HS-27A (cell line): ENCODE results near the gene SCUBE1.
A peak's percentile ranks its signal among the peaks of the same experiment; 100 is the strongest.

ENCODE experiments used
- DNase-seq: peaks from one replicate; pipeline ENCODE4 v3.0.0-alpha.2; 2012; ENCODE audit warnings: low read depth, missing footprints

SCUBE1 gene

DNA sequence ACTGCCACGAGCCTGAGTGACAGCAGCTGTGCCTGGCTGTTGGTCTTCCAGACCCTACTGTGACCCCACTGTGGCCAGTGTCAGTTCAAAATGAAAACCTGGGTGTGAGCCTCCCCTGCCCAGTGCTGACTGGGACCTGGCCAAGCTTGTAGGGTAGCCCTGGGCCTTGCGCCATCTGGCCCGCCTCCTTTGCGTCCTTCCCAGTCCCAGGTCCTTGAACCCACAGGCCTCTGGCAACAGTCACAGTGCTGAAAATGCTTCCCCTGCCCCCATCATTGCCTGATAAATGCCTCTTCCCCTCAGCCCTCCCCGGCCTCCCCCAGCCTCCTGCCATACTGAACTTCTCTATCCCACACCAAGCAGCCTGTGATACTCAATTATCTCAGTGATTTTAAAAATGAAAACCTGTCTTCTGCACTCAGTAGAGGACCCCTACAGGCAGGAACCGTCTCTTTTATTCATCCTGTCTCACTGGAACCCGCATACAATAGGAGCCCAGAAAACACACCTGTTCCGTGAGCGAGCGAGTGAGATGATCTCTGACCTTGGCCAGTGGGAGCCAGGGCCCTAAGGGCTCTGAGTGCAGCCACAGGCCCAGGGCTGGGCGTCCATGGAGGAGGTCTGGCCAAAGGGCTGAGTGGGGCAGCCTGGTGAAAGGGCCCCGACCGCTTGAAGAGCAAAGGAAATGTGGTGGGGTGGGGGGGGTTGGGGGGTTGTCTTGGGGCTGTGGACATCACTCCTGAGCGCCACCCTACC lies 106.6 kb downstream of the SCUBE1 start:
- DNase-seq = no peak

DNA sequence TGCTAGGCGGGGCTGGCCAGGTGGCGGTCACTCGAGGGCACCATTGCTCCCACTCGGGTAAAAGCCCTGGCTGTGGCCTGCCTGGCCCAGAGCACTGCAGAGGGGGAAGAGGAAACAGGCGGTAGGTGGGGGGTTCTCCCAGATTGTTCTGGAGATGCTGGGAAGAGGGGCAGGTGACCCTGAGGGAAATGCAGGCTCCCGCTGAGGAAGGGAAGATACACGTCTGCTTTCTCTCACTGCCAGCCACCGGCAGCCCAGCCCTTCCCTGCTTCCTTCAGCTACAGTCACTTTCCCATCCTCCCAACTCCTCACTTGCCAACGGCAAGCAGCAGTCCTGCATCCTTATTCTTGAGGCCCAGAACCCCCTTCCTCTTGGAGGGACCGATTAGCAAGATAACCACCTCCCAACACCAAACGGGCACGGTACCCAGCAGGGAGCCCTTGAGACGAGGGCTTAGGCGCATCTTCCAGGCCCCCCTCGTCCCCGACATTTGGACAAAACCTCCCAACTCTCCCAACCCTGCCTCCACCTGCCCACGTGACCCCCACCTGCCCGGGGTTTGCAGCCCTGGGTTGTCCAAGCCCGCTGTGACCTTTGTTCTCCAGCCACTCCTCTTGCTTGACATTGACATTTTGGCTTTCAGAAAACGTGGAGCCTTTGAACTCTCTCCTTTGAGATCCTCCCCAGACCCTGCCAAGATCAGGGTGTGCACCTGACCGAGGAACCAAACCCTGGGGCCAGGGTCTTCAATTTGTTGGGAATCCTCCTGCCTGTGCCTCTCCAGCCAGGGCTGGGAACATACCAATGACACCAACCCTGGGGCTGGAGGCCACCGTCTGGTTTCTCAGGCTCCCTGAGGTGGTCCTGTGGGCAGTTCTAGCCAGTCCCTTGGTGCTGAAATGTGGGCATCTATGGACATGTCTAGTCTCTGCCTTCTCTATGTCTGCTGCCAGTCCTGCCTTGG lies 107.4 kb downstream of the SCUBE1 start:
- DNase-seq = no peak

DNA sequence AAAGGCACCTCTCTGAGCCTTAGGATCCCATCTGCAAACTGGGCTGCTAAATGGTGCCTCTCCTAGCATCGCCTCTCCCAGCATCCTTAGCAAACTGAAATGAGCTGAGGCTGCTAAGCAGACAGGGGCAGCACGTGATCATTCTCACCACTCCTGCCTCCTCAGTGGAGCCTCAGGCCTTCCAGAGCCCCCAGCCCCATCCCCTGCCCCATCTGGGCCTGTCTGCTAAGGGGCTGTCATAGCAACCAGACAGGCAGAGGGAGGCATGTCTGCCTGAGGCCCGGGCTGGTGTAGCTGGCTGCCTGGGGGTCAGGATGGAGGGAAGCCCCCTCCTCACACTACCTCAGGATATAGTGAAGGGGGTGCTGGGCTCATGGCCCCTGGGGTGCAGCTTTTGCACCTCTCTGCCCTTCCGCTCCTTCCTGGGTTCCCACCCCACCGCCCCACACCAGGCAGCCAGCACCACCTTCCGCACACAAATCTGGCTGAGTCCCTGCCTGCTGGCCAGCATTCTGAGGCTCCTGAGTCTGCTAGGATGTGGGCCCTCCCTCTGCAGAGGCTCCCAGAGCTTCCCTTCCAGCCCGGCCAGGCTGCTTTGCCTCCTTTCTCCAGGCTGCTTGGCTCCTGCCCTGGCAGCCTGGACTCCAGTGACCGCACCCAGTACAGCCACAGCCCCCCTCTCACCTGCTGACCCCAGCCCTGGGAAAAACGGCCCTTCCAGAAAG lies 108.7 kb downstream of the SCUBE1 start:
- DNase-seq = no peak

DNA sequence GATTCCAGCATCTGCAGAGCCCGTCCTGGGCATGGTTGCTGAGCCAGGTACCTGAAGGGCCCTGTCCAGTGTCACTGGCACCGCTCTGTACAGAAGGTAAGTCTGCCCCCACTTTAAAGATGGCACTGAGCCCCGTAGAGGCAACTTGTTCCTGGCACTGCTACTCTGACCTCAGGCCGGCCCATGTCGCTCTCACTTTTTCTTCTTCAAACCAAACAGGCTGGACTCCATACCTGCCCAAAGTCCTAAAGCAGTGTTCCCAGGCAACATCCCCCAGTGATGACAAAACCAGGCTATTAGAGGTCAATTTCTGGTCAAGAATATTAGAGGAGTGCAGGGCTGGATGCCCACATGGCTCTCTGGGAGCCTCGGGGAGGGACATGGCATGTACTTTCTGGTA lies 109.6 kb downstream of the SCUBE1 start:
- no peak for DNase-seq

DNA sequence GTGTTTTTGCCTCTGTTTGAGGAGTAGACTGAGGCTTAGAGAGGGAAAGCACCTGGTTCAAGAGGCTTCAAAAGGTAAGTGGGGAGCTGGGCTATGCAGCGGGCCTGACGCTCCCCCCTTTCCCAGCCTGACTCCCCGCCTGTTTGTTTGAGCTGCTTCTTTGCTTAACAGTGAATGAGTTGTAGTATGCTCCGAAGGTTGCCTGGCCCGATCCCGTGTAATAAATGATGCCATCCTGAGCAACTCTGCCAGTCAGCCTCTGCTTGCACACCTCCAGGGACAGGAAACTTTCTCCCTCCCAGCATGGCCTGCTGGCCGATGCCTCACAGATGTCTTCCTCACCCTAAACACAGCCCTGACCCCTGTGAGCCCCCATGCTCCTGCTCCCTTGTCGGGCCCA lies 110.7 kb downstream of the SCUBE1 start:
- no peak for DNase-seq

DNA sequence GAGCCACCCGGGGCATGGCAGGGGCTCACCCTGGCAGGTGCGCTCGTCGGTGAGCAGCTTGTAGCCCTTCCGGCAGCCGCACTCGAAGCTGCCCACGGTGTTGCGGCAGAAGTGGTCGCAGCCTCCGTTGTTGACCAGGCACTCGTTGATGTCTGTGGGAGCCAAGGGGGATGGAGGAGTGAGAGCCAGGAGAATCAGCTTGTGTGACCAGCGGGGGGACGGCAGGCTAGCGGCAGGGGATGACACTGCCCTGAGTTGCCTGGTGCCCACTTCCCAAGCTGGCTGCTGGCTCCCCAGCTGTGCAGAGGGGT lies 111.5 kb downstream of the SCUBE1 start:
- DNase-seq = no peak

DNA sequence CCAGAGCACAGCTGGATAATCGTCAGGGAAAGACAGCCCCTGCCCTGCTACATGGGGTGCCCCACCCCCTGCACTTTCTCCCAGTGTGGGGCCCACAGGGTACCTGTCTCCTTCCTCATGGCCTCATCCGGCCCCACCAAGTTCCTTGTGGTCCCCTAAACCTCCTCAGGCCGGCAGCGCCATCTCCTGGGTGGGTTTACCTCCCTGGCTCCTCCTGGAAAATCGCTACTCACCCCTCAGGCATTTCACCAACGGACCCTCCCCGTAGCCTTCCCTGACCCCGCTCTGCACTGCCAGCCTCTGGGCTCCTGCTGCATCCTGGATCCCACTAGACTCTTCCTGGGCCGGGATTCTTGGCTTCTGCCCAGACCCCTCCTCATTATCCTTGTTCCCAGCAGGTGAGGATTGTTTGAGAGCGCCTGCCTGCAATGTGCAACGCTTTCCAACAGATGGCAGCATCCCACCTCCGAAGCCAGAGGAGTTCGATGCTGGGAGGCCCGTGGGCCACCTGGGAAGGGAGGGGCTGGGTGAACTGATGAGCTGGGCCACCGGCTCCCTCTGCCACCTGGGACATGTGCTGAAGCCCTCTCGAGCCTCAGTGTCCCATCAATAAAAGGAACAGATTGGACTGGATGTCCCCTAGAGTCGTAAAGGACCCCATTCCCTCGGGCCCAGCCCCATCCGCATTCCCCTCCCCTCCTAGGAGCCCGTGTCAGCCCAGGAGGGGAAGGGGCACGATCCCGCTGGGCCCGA lies 112.0 kb downstream of the SCUBE1 start:
- peak; percentile 7 for DNase-seq

DNA sequence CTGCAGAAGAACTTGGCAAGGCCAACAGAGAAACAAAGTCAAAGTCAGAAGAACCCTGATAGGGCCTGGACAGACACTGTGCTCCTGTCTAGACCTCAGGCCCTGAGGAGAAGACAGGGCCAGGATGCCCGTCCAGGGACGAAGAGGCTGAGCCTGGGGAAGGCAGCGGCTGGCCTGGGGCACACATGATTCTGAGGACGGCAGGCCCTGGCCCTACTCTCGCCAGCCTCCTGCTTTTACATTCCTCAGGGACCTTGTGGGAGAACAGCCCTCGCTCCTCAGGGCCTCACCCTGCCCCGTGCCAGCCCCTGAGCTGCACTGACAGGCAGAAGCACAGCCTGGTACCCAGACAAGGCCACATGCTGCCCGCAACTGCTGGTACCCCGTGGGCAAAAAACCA lies 112.6 kb downstream of the SCUBE1 start:
- DNase-seq = no peak

DNA sequence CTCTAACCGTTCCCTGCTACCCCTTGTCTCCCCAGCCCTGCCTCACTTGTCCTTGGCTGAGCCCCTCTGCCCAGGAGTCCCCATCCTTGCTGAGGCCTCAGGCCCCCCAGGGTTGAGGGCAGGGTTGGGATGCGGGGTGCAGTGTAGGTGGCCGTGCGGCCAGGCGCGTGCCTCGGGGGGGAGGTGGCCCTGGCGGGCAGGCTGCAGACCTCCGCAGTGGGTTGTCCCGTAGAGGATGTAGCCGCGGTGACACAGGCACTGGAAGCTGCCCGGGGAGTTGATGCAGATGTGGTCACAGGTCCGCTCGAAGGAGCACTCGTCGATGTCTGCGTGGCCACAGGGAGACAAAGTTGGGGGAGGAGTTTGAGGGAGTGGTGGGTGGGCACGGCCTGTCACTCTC lies 114.3 kb downstream of the SCUBE1 start:
- no peak for DNase-seq

DNA sequence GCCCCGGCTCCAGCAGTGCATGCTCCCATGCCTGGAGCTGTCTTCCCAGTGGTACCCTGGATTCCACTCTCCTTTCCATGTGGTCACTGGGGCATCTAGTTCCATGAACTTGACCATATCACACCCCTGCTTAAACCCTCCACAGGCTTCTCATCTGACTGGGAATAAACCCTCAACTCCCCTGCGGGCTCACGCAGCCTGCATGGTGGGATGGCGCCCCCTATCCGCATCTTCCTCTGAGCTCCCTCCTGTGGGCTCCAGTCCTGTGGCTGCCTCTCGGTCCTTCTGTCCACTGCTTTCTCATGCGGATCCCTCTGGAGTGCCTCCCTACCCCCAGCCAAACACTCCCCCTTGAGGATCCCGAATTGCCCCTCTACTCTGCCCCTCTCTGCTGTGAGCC lies 114.8 kb downstream of the SCUBE1 start:
- DNase-seq = no peak

DNA sequence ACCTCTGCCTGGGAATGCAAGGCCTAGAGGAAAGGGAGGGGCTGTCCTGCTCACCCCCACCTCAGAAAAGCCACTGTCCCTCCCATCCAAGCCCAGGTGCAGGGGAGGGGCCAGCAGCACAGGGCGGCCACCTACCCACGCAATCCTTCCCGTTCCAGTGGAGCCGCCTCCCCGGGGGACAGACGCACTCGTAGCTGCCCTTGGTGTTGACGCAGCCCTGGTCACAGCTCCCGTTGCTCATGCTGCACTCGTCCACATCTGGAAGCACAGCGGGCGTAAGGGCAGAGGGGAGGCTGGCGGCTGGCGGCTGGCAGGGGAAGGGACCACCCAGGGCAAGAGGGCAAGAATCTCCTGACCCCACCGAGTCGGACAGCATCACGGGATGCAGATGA lies 115.9 kb downstream of the SCUBE1 start:
- DNase-seq = no peak

DNA sequence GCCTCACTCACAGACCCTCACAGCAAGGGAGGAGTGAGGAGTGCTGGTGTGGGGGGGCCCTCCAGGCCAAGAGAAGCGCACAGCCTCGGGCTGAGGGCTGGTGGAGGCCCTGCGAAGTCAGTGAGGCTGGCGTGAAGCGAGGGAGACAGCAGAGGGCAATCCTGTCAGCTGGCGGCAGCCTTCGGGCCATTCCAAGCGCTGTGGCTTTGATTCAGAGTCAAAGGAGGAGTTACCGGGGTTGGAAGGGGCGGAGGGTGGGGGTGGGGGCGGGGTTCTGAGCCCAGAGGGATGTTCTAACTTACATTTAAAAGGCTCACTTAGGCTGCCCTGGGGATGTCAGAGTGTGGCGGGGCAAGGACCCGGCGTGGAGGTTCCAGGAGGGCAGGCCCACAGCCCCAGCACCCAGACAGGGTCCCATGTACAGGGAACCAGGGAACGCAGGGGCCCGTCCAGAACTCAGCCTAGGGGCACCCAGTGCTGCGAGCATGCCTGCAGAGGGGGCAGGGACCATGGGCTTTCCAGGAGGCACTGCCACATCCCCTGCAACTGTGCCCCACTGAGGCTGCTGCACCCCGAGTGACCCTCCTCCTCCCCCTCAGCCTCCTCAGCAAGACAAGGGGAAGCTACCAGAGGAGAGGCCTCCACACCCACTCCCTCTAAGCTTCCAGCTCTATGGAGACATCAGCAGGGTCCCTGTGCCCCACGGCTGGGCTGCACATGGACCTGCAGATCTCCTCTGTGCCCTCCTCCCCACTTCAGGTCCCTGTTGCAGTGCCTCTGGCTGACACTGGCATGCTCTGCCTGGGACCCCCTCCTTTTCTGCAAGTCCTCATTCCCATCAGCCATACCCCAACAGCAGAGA lies 116.6 kb downstream of the SCUBE1 start:
- DNase-seq = no peak

DNA sequence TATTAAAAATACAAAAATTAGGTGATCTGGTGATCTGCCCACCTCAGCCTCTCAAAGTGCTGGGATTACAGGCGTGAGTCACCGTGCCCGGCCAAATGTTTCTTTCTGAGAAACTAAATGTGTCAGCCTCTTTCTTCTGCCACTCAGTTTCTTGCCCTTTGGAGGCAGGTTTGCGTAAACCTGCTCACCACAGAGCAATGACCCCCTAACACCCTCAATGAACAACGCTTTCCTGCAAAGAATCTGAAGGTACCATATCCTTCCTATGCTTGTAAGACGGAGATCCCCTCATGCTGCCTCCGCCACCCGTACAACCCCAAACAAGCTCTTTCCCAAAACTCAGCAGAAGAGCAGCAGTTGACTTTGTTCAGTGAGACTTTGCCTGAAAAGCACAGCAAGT lies 117.6 kb downstream of the SCUBE1 start:
- no peak for DNase-seq

DNA sequence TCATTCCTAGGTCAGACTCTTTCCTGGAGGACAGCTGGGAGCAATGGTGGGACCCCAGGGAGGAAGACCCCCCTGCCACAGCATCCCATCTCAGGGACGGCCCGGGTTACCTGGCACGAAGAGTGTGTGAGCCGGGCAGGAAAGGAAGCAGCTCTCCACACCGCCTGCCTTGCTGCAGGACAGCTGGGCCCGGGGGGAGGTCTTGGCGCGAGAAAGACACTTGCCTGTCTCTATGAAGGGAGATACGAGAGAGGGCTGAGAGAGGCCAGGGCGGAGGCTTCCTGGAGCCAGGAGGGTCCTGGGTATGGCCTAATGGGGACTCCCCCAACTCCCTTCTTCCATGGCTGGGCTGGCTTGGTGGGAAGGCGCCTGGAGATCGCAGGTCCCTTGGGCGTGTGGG lies 120.2 kb downstream of the SCUBE1 start:
- DNase-seq = no peak

DNA sequence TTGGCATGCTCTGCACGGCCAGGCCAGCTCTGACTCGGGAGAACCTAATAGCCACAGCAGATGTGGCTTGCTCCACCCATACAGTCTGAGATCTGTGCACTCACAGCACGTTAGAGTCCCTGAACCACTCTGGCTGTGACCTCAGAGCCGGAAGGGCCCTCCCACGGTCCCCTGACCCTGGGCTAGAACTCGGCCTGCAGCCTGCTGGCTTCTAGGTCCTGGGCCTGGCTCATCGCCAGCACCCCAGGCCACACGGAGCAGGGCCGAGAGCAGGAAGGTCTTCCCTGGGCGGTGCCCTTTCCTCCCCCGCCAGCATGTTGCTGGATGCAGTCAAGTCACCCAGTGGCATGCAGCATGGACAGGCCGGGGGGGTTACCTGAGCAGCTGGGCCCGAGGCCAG lies 120.9 kb downstream of the SCUBE1 start:
- DNase-seq = no peak

DNA sequence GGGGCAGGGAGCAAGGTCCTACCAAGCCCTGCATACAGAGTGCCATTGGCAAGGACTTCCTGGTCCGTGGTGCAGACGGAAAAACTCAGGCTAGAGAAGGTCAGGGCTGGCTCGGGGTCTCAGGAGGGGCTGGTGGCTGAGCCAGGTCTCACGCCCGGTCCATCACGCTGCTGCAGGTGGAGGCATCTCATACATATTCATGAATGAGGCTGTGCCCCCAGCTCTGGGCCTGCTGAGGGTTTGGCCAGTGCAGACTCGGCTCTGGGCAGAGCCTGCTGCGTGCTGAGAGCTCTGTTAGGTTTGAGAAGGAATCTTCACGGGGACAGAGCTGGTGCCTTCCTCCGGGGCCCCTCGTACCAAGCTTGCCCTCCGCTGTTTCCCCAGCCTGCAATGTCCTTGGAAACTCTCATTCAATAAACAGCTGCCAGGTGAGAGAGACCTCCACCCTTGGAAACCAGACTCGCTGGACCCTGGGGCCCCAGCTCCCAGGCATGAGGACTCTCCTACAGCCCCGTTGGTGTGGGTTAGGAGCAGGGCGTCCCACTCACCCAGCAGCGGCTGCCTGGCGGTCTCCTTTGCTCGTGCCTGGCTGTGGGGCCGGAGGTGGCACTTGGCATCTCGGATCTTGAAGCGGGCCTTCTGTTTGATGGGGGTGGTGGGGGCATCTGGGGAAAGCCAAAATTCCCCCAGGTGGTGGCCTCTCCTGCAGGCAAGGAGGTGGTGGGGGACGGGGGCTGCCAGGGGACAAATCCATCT lies 122.4 kb downstream of the SCUBE1 start:
- no peak for DNase-seq

DNA sequence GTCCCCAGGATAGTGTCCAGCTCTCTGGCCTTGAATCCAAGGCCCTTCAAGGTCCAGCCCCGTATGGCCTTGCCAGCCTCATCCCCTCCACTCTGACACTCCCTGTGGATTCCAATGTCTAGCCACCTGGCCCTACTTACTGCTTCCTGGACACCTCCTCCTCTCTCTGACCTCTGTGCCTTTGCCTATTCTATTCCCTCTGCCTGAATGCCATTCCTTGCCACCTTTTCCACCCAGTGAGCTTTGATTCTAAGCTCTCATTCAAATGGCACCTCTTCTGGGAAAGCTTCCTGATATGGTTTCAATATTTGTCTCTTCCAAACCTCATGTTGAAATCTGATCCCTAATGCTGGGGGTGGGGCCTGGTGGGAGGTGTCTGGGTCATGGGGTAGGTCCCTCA lies 124.4 kb downstream of the SCUBE1 start:
- DNase-seq = no peak

DNA sequence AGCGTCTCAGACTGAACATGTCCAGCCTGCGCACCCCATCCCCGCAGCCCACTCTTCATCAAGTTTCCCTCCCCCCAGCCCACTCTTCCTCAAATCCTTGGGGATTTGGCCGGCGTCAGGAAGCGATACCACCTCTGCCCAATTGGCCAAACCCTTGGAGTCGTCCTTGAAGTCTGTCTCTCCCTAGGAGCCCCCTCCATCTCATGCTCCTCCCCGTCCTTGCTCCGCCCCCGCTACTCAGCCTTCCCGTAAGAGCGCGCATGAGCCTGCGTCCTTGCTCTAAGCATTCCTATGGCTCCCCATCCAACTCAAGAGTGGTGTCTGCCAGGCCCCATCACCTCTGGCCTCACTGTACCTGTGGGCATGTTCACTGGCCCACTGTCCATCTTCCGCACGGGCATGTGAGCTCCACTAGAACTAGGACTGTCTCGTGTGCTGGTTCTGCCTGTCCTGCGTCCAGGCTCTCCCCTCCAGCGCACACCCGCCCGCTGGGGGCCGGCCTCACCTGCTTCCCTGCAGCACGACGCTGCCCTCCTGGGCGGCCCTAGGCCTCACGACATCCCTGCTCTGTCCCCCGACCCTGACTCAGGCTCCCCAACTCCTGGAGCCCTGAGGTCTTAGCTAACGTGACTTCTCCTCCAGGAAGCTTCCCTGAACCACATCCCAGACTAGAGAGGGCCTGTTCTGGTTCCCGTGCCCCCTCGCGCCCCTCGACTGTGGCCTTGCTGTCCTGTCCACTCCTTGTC lies 125.7 kb downstream of the SCUBE1 start:
- DNase-seq = no peak

DNA sequence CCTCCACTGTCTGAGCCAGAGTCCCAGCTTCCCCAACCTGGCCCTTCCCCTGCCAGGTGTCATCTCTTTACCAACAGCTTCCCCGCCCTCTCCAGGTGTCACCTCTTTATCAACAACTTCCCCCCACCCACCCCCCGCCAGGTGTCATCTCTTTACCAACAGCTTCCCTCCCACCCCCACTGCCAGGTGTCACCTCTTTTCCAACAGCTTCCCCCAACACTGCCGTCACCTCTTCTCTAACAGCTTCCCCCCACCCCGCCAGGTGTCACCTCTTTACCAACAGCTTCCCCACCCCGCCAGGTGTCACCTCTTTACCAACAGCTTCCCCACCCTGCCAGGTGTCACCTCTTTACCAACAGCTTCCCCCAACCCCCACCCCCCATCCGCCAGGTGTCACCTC lies 126.4 kb downstream of the SCUBE1 start:
- DNase-seq = no peak

DNA sequence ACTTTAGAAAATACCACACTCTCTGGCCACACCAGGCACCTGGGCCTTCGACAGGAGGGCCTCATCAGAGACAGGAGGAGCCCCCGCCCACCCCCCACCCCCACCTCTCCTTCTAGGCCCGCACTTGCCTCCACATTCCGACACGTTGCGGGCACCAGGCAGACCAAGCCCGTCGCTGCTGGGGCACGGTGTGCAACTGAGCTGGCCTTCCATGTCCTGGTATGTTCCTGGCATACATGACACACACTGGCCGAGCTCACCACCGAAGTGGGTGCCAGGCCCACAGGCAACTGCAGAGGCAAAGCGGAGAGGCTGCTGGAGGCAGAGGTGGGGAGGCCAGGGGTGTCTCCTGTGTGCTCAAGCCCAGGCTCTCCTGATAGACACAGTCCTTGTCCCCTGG lies 129.2 kb downstream of the SCUBE1 start:
- DNase-seq = no peak
